K562 (cell line): Measurements from ENCODE around the gene MAP7D1. TPM values are rescaled to one million over a fixed set of nuclear protein-coding genes. Genes with fewer than 3 reads are reported as not detected.
A peak's percentile ranks its signal among the peaks of the same experiment; 100 is the strongest.

Experiments
- ADNP ChIP-seq: fragments of 200-800 bp; sonication (Bioruptor generic); IDR thresholded peaks from 2 replicates; pipeline ENCODE4 v1.6.1; 2016; ENCODE audit warnings: missing genetic modification characterization, missing compliant biosample characterization
- ATF2 ChIP-seq: sonication (generic); formaldehyde crosslinking; IDR thresholded peaks from 2 replicates; pipeline ENCODE4 v1.8.1; 2022; ENCODE audit warnings: missing genetic modification reagents
- BRD4 ChIP-seq: fragments of 200-600 bp; sonication (generic); IDR thresholded peaks from 2 replicates; pipeline ENCODE4 v1.6.1; 2017; ENCODE audit warnings: inconsistent platforms
- CBX3 ChIP-seq, 2 experiments: IDR thresholded peaks; 1 replicate in 1 of 2; 2 replicates in 1 of 2; pipeline ENCODE4 v1.6.1; 2012; ENCODE audit warnings: inconsistent platforms in 2 of 2, low read length in 2 of 2, borderline replicate concordance in 1 of 2, control low read depth in 1 of 2
- DACH1 ChIP-seq: fragments of 450-650 bp; IDR thresholded peaks from 2 replicates; pipeline ENCODE4 v1.6.1; 2018; ENCODE audit not compliant: partially characterized antibody
- EP300 ChIP-seq: IDR thresholded peaks from 2 replicates; pipeline ENCODE4 v1.6.1; 2012; ENCODE audit warnings: low read length, improper control_type of control experiment
- HDAC3 ChIP-seq: fragments of 450-650 bp; IDR thresholded peaks from 2 replicates; pipeline ENCODE4 v1.6.1; 2018; ENCODE audit warnings: borderline replicate concordance, mild to moderate bottlenecking, moderate library complexity; ENCODE audit not compliant: partially characterized antibody
- KAT7 ChIP-seq: sonication (generic); formaldehyde crosslinking; IDR thresholded peaks from 2 replicates; pipeline ENCODE4 v1.8.0; 2022; ENCODE audit warnings: missing genetic modification reagents, mild to moderate bottlenecking, borderline replicate concordance
- MBD2 ChIP-seq: sonication (generic); IDR thresholded peaks from 2 replicates; pipeline ENCODE4 v1.6.1; 2016; ENCODE audit warnings: low read depth, borderline replicate concordance
- NBN ChIP-seq: fragments of 450-650 bp; IDR thresholded peaks from 2 replicates; pipeline ENCODE4 v1.6.1; 2016; ENCODE audit warnings: low read depth, mild to moderate bottlenecking
- PBX2 ChIP-seq, 2 experiments: IDR thresholded peaks in 1 of 2; conservative IDR thresholded peaks in 1 of 2; 2 replicates each; pipeline ENCODE4 v1.6.1; 2016; ENCODE audit warnings: low read depth in 2 of 2, mild to moderate bottlenecking in 1 of 2, missing compliant biosample characterization in 1 of 2, missing genetic modification characterization in 1 of 2, moderate library complexity in 1 of 2
- PRDM10 ChIP-seq: fragments of 450-650 bp; IDR thresholded peaks from 2 replicates; pipeline ENCODE4 v1.6.1; 2018; ENCODE audit not compliant: partially characterized antibody
- RBM25 ChIP-seq: fragments of 200-400 bp; formaldehyde crosslinking; IDR thresholded peaks from 2 replicates; pipeline ENCODE4 v1.6.1; 2018; ENCODE audit warnings: low read length, low read depth, moderate library complexity; ENCODE audit not compliant: severe bottlenecking
- STAT5B ChIP-seq: fragments of 250-450 bp; sonication (Bioruptor Pico); IDR thresholded peaks from 2 replicates; pipeline ENCODE4 v1.8.0; 2021; ENCODE audit warnings: mild to moderate bottlenecking, inconsistent platforms
- TAF7 ChIP-seq: fragments of 450-650 bp; IDR thresholded peaks from 2 replicates; pipeline ENCODE4 v1.6.1; 2016; ENCODE audit warnings: missing genetic modification characterization, missing compliant biosample characterization
- TEAD1 ChIP-seq, 2 experiments: fragments of 450-650 bp in 1 of 2; sonication (generic) in 1 of 2; formaldehyde crosslinking; IDR thresholded peaks; 2 replicates each; pipeline versions ENCODE4 v1.4.0 to v1.8.0; 2020 to 2022; ENCODE audit warnings: mild to moderate bottlenecking in 2 of 2, missing genetic modification reagents in 1 of 2
- THAP7 ChIP-seq: fragments of 250-450 bp; sonication (Bioruptor Pico); IDR thresholded peaks from 2 replicates; pipeline ENCODE4 v1.5.0; 2021
- ZNF830 ChIP-seq: fragments of 250-450 bp; sonication (Bioruptor Pico); IDR thresholded peaks from 2 replicates; pipeline ENCODE4 v1.5.0; 2021; ENCODE audit warnings: mild to moderate bottlenecking
- polyA plus RNA-seq, 8 experiments: library from polyadenylated mRNA; depleted of rRNA in 4 of 8; stranded (reverse) in 5 of 8; unstranded in 3 of 8; fragments of >200 nt; fragmentation: Nextera tagmentation in 2 of 8; fragmentation: Illumina TruSeq in 1 of 8; extraction: Ambion mirVana in 2 of 8; extraction: Trizol in 1 of 8; gene quantifications; 2 replicates each; pipeline versions ENCODE4 v1.2.1 to v1.2.3, GENCODE V29; 2011 to 2014; ENCODE audit warnings: inconsistent platforms in 1 of 8, missing spikeins in 1 of 8
- total RNA-seq, 7 experiments: library from RNA; depleted of rRNA in 6 of 7; stranded (reverse); fragments of >200 nt in 6 of 7; fragmentation: Illumina TruSeq in 2 of 7; extraction: Trizol in 2 of 7; gene quantifications; 2 replicates each; pipeline versions ENCODE4 v1.2.1 to v1.2.3, GENCODE V29; 2011 to 2021; ENCODE audit warnings: low replicate concordance in 1 of 7

The MAP7D1 gene
- total and polyA plus RNA-seq, 9 of the 15 experiments (the other 6 are each of a cell fraction or from before 2014, with no cell fraction given) = 3.6 to 108 (median 34.5) TPM

- TF ChIP-seq BRD4 = 0 out of 2 replicates have a peak, but pooled peaks have one; percentile 43
- no peak for TF ChIP-seq ADNP (tag)
- no peak for TF ChIP-seq DACH1
- peak; percentile 56; the same call in 1 of the 2 replicates for TF ChIP-seq TAF7
- TF ChIP-seq PBX2 (CRISPR knock-in tag; IDR thresholded peaks at IDR 0.05; ENCODE audit: low read depth) = no peak
- TF ChIP-seq PBX2 (tag; conservative IDR thresholded peaks at IDR 0.05; ENCODE audit: low read depth) = no peak
- peak; percentile 4; the same call in 1 of the 2 replicates for TF ChIP-seq EP300
- TF ChIP-seq NBN = peak; percentile 56
- no peak for TF ChIP-seq CBX3 (IDR thresholded peaks at IDR 0.05; ENCODE audit: borderline replicate concordance in 1 of 2, low read length in 2 of 2)
- TF ChIP-seq TEAD1 (CRISPR knock-in tag; IDR thresholded peaks at IDR 0.05) = peak; percentile 16 to 23; a peak in 1 of 4 replicates
- TF ChIP-seq RBM25 = peak; percentile 42
- peak; percentile 99 for TF ChIP-seq PRDM10
- TF ChIP-seq ATF2 (CRISPR knock-in tag) = no peak
- peak; percentile 73 for TF ChIP-seq MBD2
- TF ChIP-seq ZNF830 (CRISPR knock-in tag) = peak; percentile 91
- TF ChIP-seq THAP7 = peak; percentile 80; the same call in 1 of the 2 replicates
- no peak for TF ChIP-seq HDAC3
- TF ChIP-seq KAT7 (CRISPR knock-in tag) = peak; percentile 34; the same call in 1 of the 2 replicates
- no peak for TF ChIP-seq STAT5B
Measured at GRCh38 chr1:36155408-36156328, at the start of gene MAP7D1 (continued).
